ENCODE data around the gene ST6GALNAC4. TPM values are rescaled to one million over a fixed set of nuclear protein-coding genes. Genes with fewer than 3 reads are reported as not detected.

The ST6GALNAC4 gene
- total and polyA plus RNA-seq, 10 of the 15 experiments (the other 5 are each of a cell fraction or from before 2014, with no cell fraction given), result 4.2 to 63.2 (median 35.2) TPM

- TF ChIP-seq ZBTB4 (CRISPR knock-in tag; IDR thresholded peaks at IDR 0.05) (no peak), ZBED1 (IDR thresholded peaks at IDR 0.05; ENCODE audit: borderline replicate concordance) (no peak)
- TF ChIP-seq, protein P1, sequence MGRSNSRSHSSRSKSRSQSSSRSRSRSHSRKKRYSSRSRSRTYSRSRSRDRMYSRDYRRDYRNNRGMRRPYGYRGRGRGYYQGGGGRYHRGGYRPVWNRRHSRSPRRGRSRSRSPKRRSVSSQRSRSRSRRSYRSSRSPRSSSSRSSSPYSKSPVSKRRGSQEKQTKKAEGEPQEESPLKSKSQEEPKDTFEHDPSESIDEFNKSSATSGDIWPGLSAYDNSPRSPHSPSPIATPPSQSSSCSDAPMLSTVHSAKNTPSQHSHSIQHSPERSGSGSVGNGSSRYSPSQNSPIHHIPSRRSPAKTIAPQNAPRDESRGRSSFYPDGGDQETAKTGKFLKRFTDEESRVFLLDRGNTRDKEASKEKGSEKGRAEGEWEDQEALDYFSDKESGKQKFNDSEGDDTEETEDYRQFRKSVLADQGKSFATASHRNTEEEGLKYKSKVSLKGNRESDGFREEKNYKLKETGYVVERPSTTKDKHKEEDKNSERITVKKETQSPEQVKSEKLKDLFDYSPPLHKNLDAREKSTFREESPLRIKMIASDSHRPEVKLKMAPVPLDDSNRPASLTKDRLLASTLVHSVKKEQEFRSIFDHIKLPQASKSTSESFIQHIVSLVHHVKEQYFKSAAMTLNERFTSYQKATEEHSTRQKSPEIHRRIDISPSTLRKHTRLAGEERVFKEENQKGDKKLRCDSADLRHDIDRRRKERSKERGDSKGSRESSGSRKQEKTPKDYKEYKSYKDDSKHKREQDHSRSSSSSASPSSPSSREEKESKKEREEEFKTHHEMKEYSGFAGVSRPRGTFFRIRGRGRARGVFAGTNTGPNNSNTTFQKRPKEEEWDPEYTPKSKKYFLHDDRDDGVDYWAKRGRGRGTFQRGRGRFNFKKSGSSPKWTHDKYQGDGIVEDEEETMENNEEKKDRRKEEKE (IDR thresholded peaks at IDR 0.05), result no peak
These were observed 46.2 kb upstream of the ST6GALNAC4 start (continued) for GRCh38 chr9:127963041-127963358.

DNA sequence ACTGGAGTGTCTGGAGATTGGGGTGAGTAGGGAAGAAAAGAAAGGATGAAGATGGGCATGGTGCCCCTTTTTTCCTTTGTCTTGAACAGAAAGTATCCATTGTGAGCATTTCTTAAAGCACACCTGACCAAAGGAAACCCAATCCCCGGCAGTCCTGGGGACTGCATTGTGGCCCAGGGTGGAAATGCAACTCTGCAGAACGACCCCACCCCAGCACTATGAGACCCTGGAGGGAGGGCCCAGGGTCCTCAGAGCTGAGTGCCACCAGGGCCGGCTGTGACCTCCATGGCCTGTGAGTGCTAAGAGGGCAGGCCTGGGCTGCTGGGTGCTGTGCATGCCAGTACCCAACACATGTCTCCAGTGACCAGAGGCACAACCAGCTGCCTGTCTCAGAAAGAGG lies 45.4 kb upstream of the ST6GALNAC4 start:
- no peak for DNase-seq (ENCODE audit: low read depth, low spot score)
- no peak for TF ChIP-seq EZH2 (IDR thresholded peaks at IDR 0.05; ENCODE audit: borderline replicate concordance, control insufficient read depth, low read depth, low read length)
- no peak for TF ChIP-seq FOXM1 (IDR thresholded peaks at IDR 0.05; ENCODE audit: low read depth, low read length)
- TF ChIP-seq, protein P2, sequence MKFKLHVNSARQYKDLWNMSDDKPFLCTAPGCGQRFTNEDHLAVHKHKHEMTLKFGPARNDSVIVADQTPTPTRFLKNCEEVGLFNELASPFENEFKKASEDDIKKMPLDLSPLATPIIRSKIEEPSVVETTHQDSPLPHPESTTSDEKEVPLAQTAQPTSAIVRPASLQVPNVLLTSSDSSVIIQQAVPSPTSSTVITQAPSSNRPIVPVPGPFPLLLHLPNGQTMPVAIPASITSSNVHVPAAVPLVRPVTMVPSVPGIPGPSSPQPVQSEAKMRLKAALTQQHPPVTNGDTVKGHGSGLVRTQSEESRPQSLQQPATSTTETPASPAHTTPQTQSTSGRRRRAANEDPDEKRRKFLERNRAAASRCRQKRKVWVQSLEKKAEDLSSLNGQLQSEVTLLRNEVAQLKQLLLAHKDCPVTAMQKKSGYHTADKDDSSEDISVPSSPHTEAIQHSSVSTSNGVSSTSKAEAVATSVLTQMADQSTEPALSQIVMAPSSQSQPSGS (IDR thresholded peaks at IDR 0.05; ENCODE audit: low read length), result no peak
- TF ChIP-seq JUND (IDR thresholded peaks at IDR 0.05; ENCODE audit: low read depth, low read length), result no peak

More for the DNA sequence above, 45.4 kb upstream of the ST6GALNAC4 start:
- FAIRE-seq (no peak), ATAC-seq (no peak)
- in situ Hi-C loops (cut with MboI) (loop anchor here (10.0 kb wide), 1 partner anchor 73 kb away; no protein-coding TSS in a partner anchor), intact Hi-C loops (cut with micrococcal nuclease; ENCODE audit: unreplicated experiment) (no loop called here)
- Histone ChIP-seq H3K4me3 (no peak overlapping the region), H3K9ac (ENCODE audit: control insufficient read depth, insufficient read depth, low read length) (no peak overlapping the region), H3K27ac (ENCODE audit: control insufficient read depth, insufficient read depth) (no peak overlapping the region), H3K27me3 (replicated peaks in 1 of 2; ENCODE audit: control insufficient read depth in 2 of 2, insufficient read depth in 2 of 2, low read length in 1 of 2) (no peaks in the 10 kb centered on the region), H2AFZ (ENCODE audit: control insufficient read depth, low read depth, low read length) (no peak overlapping the region), H4K20me1 (ENCODE audit: control insufficient read depth, insufficient read depth) (peaks cover under 1% of the 10 kb centered on the region), H3K4me1 (ENCODE audit: control insufficient read depth, insufficient read depth, low read length) (peaks cover 13% of the 10 kb centered on the region), H3K4me2 (ENCODE audit: control insufficient read depth, insufficient read depth) (no peak overlapping the region), H3K79me2 (ENCODE audit: control insufficient read depth, insufficient read depth, low read length) (peaks cover 4% of the 10 kb centered on the region), H3K36me3 (ENCODE audit: control insufficient read depth in 2 of 2, insufficient read depth in 2 of 2, low read length in 1 of 2) (no peaks in the 10 kb centered on the region; a peak in 2 of 4 replicates), H3K9me3 (replicated peaks; ENCODE audit: control insufficient read depth, insufficient read depth, low read length) (no peaks in the 10 kb centered on the region)
- SMC1A ChIA-PET (ENCODE audit: uncharacterized antibody, unreplicated experiment), result no interaction called here
- WGBS (ENCODE audit: insufficient coverage, insufficient replicate concordance, low lambda C conversion rate, missing lambda C conversion rate), result 24% methylated on average over 3 of the region's 3 CpGs
- CTCF ChIA-PET, result no interaction called here
- POLR2A ChIA-PET, result interaction anchor here (1.2 kb wide), 1 partner anchor 10 kb away, joined by 3 read pairs; no protein-coding TSS in a partner anchor
- RAD21 ChIA-PET (ENCODE audit: unreplicated experiment), result no interaction called here
- no TSS peak for BruUV-seq (replicated peaks)
